ENCODE data around the gene HOXA6. TPM values are rescaled to one million over a fixed set of nuclear protein-coding genes. Genes with fewer than 3 reads are reported as not detected.
A peak's percentile ranks its signal among the peaks of the same experiment; 100 is the strongest.

Gene HOXA6
- polyA plus RNA-seq, 2 of the 4 experiments (the other 2 are of a cell fraction): 0.90 to 2.1 TPM

- no peak for TF ChIP-seq HOXB13 (CRISPR knock-in tag; IDR thresholded peaks at IDR 0.05; ENCODE audit: low read depth)
- TF ChIP-seq PBX3 (IDR thresholded peaks at IDR 0.05): no peak
- TF ChIP-seq HDAC2 (IDR thresholded peaks at IDR 0.05): no peak
Measured at GRCh38 chr7:27130540-27131389, 16.8 kb downstream of the HOXA6 start, which contains the start of gene HOXA4 (continued).

- peak; percentile 26 to 74 for ATAC-seq
- Histone ChIP-seq H3K4me1 (peaks cover 23% of the 10 kb centered on the region), H3K4me3 (peak overlapping the region; percentile 54), H3K27ac (peak overlapping the region; percentile 82 to 95), H3K9me3 (no peaks in the 10 kb centered on the region), H3K4me2 (peak overlapping the region; percentile 63)
- ChIA-PET POLR2A (interaction anchor here (0.7 to 2.2 kb wide), 5 partner anchors 7 to 265 kb away, joined by 3 to 13 read pairs (median 6); partner anchors contain the start of gene SKAP2), CTCF (interaction anchor here (0.7 to 3.8 kb wide), 7 partner anchors 8 to 450 kb away, joined by 3 to 22 read pairs (median 3); partner anchors contain the start of gene HOXA5)
- FAIRE-seq: no peak
- DNase-seq (ENCODE audit: low read depth in 1 of 2, low spot score in 1 of 2): no peak
- TF ChIP-seq SMC3 (IDR thresholded peaks at IDR 0.05): 0 out of 3 replicates have a peak, but pooled peaks have one; percentile 15
- TF ChIP-seq CTCF (IDR thresholded peaks at IDR 0.05): peak; percentile 31
- TF ChIP-seq KDM5A (IDR thresholded peaks at IDR 0.05): no peak
- no peak for TF ChIP-seq E2F6 (IDR thresholded peaks at IDR 0.05; ENCODE audit: borderline replicate concordance, low read depth)
- 78% methylated on average over 42 of the region's 72 CpGs for WGBS (ENCODE audit: missing lambda C conversion rate)
Measured at GRCh38 chr7:27129729-27130539, 17.6 kb downstream of the HOXA6 start.

- TF ChIP-seq PHF8 (IDR thresholded peaks at IDR 0.05; ENCODE audit: borderline replicate concordance, low read depth) (no peak), CEBPB (IDR thresholded peaks at IDR 0.05) (no peak), POLR2AphosphoS2 (conservative IDR thresholded peaks at IDR 0.05; ENCODE audit: low read length) (no peak), FOXS1 (CRISPR knock-in tag; IDR thresholded peaks at IDR 0.05) (no peak), EHF (CRISPR knock-in tag; IDR thresholded peaks at IDR 0.05) (no peak), CBX8 (IDR thresholded peaks at IDR 0.05) (no peak)
- no peak for ATAC-seq
- peak overlapping the region in 1 of 2 experiments; percentile 95; a peak in 4 of 6 replicates for H3K27ac ChIP-seq
- H3K4me3 ChIP-seq: peak overlapping the region; percentile 54; the same call in 1 of the 3 replicates
- no peak for DNase-seq (ENCODE audit: low read depth in 1 of 2, low spot score in 1 of 2)
- H3K9me3 ChIP-seq: no peaks in the 10 kb centered on the region
- peak overlapping the region; percentile 63 for H3K4me2 ChIP-seq
- CTCF ChIA-PET: interaction anchor here (1.0 to 3.8 kb wide), 4 partner anchors 9 to 1236 kb away, joined by 3 to 22 read pairs (median 4); partner anchors contain the start of gene HOXA5
- WGBS (ENCODE audit: missing lambda C conversion rate): 89% methylated on average over 28 of the region's 28 CpGs
- H3K4me1 ChIP-seq: peaks cover 14% of the 10 kb centered on the region; the same call in 2 of the 3 replicates
- POLR2A ChIA-PET: no interaction called here
- no peak for FAIRE-seq
Measured at GRCh38 chr7:27128776-27129728, 18.5 kb downstream of the HOXA6 start.
